H9 (cell line): ENCODE data around the gene IGF2BP2. TPM values are rescaled to one million over a fixed set of nuclear protein-coding genes. Genes with fewer than 3 reads are reported as not detected.
A peak's percentile ranks its signal among the peaks of the same experiment; 100 is the strongest.
"Not testable (repeated sequence)": the region's sequence is repeated elsewhere in the genome, so short reads cannot be mapped to it uniquely, and the experiment has no call there.

Experiments
- DNase-seq: peaks from one replicate; pipeline ENCODE4 v3.0.0-alpha.2; 2017
- H2AFZ ChIP-seq: one replicate; pipeline ENCODE4 v1.6.1; 2013; ENCODE audit warnings: mild to moderate bottlenecking, low read length, control low read depth, moderate library complexity
- H2AK5ac ChIP-seq: 2 replicates; pipeline ENCODE4 v1.6.1; 2013; ENCODE audit warnings: low read length, control low read depth, mixed read lengths; ENCODE audit not compliant: insufficient read length
- H2BK120ac ChIP-seq: one replicate; pipeline ENCODE4 v1.6.1; 2013; ENCODE audit warnings: low read depth, mild to moderate bottlenecking, low read length, control low read depth, inconsistent platforms; ENCODE audit not compliant: poor library complexity, severe bottlenecking
- H2BK12ac ChIP-seq: 2 replicates; pipeline ENCODE4 v1.6.1; 2013; ENCODE audit warnings: low read length, control low read depth, mixed read lengths, low read depth; ENCODE audit not compliant: insufficient read length
- H2BK15ac ChIP-seq: 2 replicates; pipeline ENCODE4 v1.6.1; 2013; ENCODE audit warnings: low read depth, low read length, control low read depth
- H2BK20ac ChIP-seq: one replicate; pipeline ENCODE4 v1.6.1; 2013; ENCODE audit warnings: low read depth, mild to moderate bottlenecking, low read length, control low read depth, inconsistent platforms; ENCODE audit not compliant: poor library complexity, severe bottlenecking
- H2BK5ac ChIP-seq: 2 replicates; pipeline ENCODE4 v1.6.1; 2013; ENCODE audit warnings: low read length, control low read depth, mixed read lengths; ENCODE audit not compliant: insufficient read length
- H3K14ac ChIP-seq: 2 replicates; pipeline ENCODE4 v1.6.1; 2013; ENCODE audit warnings: low read length, control low read depth; ENCODE audit not compliant: insufficient read depth
- H3K18ac ChIP-seq: 2 replicates; pipeline ENCODE4 v1.6.1; 2013; ENCODE audit warnings: low read depth, mild to moderate bottlenecking, mixed read lengths, low read length, control low read depth; ENCODE audit not compliant: insufficient read length
- H3K23ac ChIP-seq: 2 replicates; pipeline ENCODE4 v1.6.1; 2013; ENCODE audit warnings: low read length, control low read depth, mixed read lengths, low read depth; ENCODE audit not compliant: insufficient read length
- H3K23me2 ChIP-seq: 2 replicates; pipeline ENCODE4 v1.6.1; 2013; ENCODE audit warnings: low read depth, mild to moderate bottlenecking, mixed read lengths, low read length, control low read depth; ENCODE audit not compliant: insufficient read length, poor library complexity, severe bottlenecking
- H3K27ac ChIP-seq: 2 replicates; pipeline ENCODE4 v1.5.1; 2013; ENCODE audit warnings: low read length, control low read depth, mixed read lengths, low read depth; ENCODE audit not compliant: insufficient read length
- H3K27me3 ChIP-seq: 2 replicates; pipeline ENCODE4 v1.6.1; 2013; ENCODE audit warnings: low read length, control low read depth, inconsistent platforms; ENCODE audit not compliant: insufficient read depth
- H3K4ac ChIP-seq: 2 replicates; pipeline ENCODE4 v1.6.1; 2013; ENCODE audit warnings: low read depth, mild to moderate bottlenecking, control low read depth, inconsistent platforms, low read length, moderate library complexity
- H3K4me1 ChIP-seq: 2 replicates; pipeline ENCODE4 v1.6.1; 2013; ENCODE audit warnings: low read length, control low read depth, inconsistent platforms; ENCODE audit not compliant: insufficient read depth
- H3K4me2 ChIP-seq: 2 replicates; pipeline ENCODE4 v1.6.1; 2013; ENCODE audit warnings: low read length, control low read depth, mixed read lengths; ENCODE audit not compliant: insufficient read length, insufficient read depth
- H3K56ac ChIP-seq: 2 replicates; pipeline ENCODE4 v1.6.1; 2013; ENCODE audit warnings: low read depth, mild to moderate bottlenecking, mixed read lengths, low read length, control low read depth; ENCODE audit not compliant: insufficient read length
- H3K79me1 ChIP-seq: 2 replicates; pipeline ENCODE4 v1.6.1; 2013; ENCODE audit warnings: low read depth, mild to moderate bottlenecking, moderate library complexity, low read length, control low read depth, inconsistent platforms; ENCODE audit not compliant: insufficient read depth, poor library complexity, severe bottlenecking
- H3K79me2 ChIP-seq: 2 replicates; pipeline ENCODE4 v1.6.1; 2013; ENCODE audit warnings: low read length, control low read depth, inconsistent platforms; ENCODE audit not compliant: insufficient read depth
- H3K9ac ChIP-seq: 2 replicates; pipeline ENCODE4 v1.6.1; 2013; ENCODE audit warnings: low read length, control low read depth, mixed read lengths; ENCODE audit not compliant: insufficient read length; ENCODE audit errors: extremely low read depth
- H3K9me3 ChIP-seq: one replicate; pipeline ENCODE4 v1.6.1; 2013; ENCODE audit warnings: low read depth, low read length, inconsistent platforms; ENCODE audit not compliant: control insufficient read depth
- H3T11ph ChIP-seq: one replicate; pipeline ENCODE4 v1.6.1; 2013; ENCODE audit warnings: mild to moderate bottlenecking, low read length, control low read depth, inconsistent platforms
- H4K20me1 ChIP-seq: one replicate; pipeline ENCODE4 v1.6.1; 2013; ENCODE audit not compliant: control insufficient read depth, insufficient read length, insufficient read depth
- H4K5ac ChIP-seq: 2 replicates; pipeline ENCODE4 v1.6.1; 2013; ENCODE audit warnings: low read depth, mild to moderate bottlenecking, mixed read lengths, low read length, control low read depth; ENCODE audit not compliant: insufficient read length
- H4K8ac ChIP-seq: replicated peaks from 2 replicates; pipeline ENCODE4 v1.6.1; 2013; ENCODE audit warnings: low read length, control low read depth, mixed read lengths, low read depth; ENCODE audit not compliant: insufficient read length
- H4K91ac ChIP-seq: 2 replicates; pipeline ENCODE4 v1.6.1; 2013; ENCODE audit warnings: low read depth, mild to moderate bottlenecking, moderate library complexity, mixed read lengths, low read length, control low read depth; ENCODE audit not compliant: insufficient read length
- H3K27ac Mint-ChIP-seq, 3 experiments: 2 replicates in 2 of 3; 3 replicates in 1 of 3; pipeline ENCODE4 v1.8.0; 2020 to 2021; ENCODE audit warnings: mixed read lengths in 3 of 3, mild to moderate bottlenecking in 1 of 3, moderate library complexity in 1 of 3
- H3K27me3 Mint-ChIP-seq: 2 replicates; pipeline ENCODE4 v1.8.0; 2021; ENCODE audit warnings: low read depth, mild to moderate bottlenecking, moderate library complexity, mixed read lengths
- H3K36me3 Mint-ChIP-seq, 3 experiments: 2 replicates in 2 of 3; 3 replicates in 1 of 3; pipeline ENCODE4 v1.8.0; 2020 to 2021; ENCODE audit warnings: low read depth in 3 of 3, mixed read lengths in 3 of 3; ENCODE audit not compliant: insufficient read depth in 1 of 3
- H3K4me1 Mint-ChIP-seq, 2 experiments: 2 replicates each; pipeline ENCODE4 v1.8.0; 2020; ENCODE audit warnings: mixed read lengths in 2 of 2
- H3K4me3 Mint-ChIP-seq, 2 experiments: 2 replicates in 1 of 2; 3 replicates in 1 of 2; pipeline ENCODE4 v1.8.0; 2020 to 2021; ENCODE audit warnings: mild to moderate bottlenecking in 2 of 2, mixed read lengths in 2 of 2, moderate library complexity in 1 of 2
- H3K9me3 Mint-ChIP-seq, 2 experiments: 2 replicates in 1 of 2; 3 replicates in 1 of 2; pipeline ENCODE4 v1.8.0; 2020; ENCODE audit warnings: mild to moderate bottlenecking in 2 of 2, mixed read lengths in 2 of 2, moderate library complexity in 1 of 2
- CTCF ChIP-seq: fragments of 200-600 bp; sonication (generic); conservative IDR thresholded peaks from 3 replicates; pipeline ENCODE4 v1.8.0; 2021; ENCODE audit warnings: antibody characterized with exemption, mild to moderate bottlenecking
- WGBS: extraction: QIAGEN DNeasy Blood & Tissue Kit; methylation state at CpG from one replicate; pipeline ENCODE4 v1.1.7; 2013; ENCODE audit warnings: missing lambda C conversion rate, low lambda C conversion rate, mixed read lengths; ENCODE audit not compliant: insufficient read length; ENCODE audit errors: extremely low coverage; 5-methylcytosine and 5-hydroxymethylcytosine counted together
- total RNA-seq: library from RNA; stranded (reverse); gene quantifications from 2 replicates; pipeline ENCODE4 v1.2.1, GENCODE V29; 2021

IGF2BP2 gene
- total RNA-seq, 1 experiment from 2014 or later = 130 TPM

GRCh38 chr3:185661772-185662171 is 163.1 kb downstream of the IGF2BP2 start:
- H4K20me1 ChIP-seq = no peaks in the 10 kb centered on the region
- H3K4me2 ChIP-seq = no peak overlapping the region
- H3K9me3 Mint-ChIP-seq = no peaks in the 10 kb centered on the region
- H3K9ac ChIP-seq = no peak overlapping the region
- no peak overlapping the region for H2BK12ac ChIP-seq
- no peak for TF ChIP-seq CTCF
- no peaks in the 10 kb centered on the region for H3K9me3 ChIP-seq
- H3K27ac ChIP-seq = no peak overlapping the region
- peak overlapping the region in 2 of 3 experiments; percentile 20 to 69; a peak in 3 of 7 replicates for H3K27ac Mint-ChIP-seq
- no peak overlapping the region for H2BK120ac ChIP-seq
- H3K4ac ChIP-seq = no peak overlapping the region
- H4K8ac ChIP-seq = no peak overlapping the region
- peaks cover 11 to 42% (median 33%) of the 10 kb centered on the region in 3 experiments for H3K36me3 Mint-ChIP-seq
- H2BK5ac ChIP-seq = no peak overlapping the region
- H3K79me2 ChIP-seq = no peaks in the 10 kb centered on the region
- no peak overlapping the region for H3K4me3 Mint-ChIP-seq
- H3K18ac ChIP-seq = no peak overlapping the region
- H2BK15ac ChIP-seq = no peak overlapping the region
- no peak overlapping the region for H2BK20ac ChIP-seq
- no peak overlapping the region for H3T11ph ChIP-seq
- no peaks in the 10 kb centered on the region for H3K27me3 ChIP-seq
- DNase-seq = no peak
- H3K14ac ChIP-seq = no peak overlapping the region
- no peaks in the 10 kb centered on the region for H3K79me1 ChIP-seq
- no peak overlapping the region for H4K5ac ChIP-seq
- H3K23me2 ChIP-seq = no peaks in the 10 kb centered on the region
- no CpG with 5 or more reads among the region's 4 CpGs for WGBS
- no peak overlapping the region for H4K91ac ChIP-seq
- H2AFZ ChIP-seq = no peak overlapping the region
- no peak overlapping the region for H2AK5ac ChIP-seq
- H3K4me1 Mint-ChIP-seq = peaks cover 4 to 5% of the 10 kb centered on the region in 2 experiments
- H3K27me3 Mint-ChIP-seq = no peaks in the 10 kb centered on the region; the same call in 1 of the 2 replicates
- no peak overlapping the region for H3K23ac ChIP-seq
- H3K56ac ChIP-seq = no peak overlapping the region
- no peaks in the 10 kb centered on the region for H3K4me1 ChIP-seq

GRCh38 chr3:185661296-185661695 is 163.5 kb downstream of the IGF2BP2 start:
- not testable (repeated sequence) for H4K20me1 ChIP-seq, H3K4me3 Mint-ChIP-seq, H2AK5ac ChIP-seq, H3K56ac ChIP-seq, H2AFZ ChIP-seq, H3K9ac ChIP-seq, H2BK5ac ChIP-seq, H3K14ac ChIP-seq, H3K27me3 ChIP-seq, H3K18ac ChIP-seq, H3K4me2 ChIP-seq, H3K4me1 Mint-ChIP-seq, H4K5ac ChIP-seq, H4K8ac ChIP-seq, H3K23ac ChIP-seq, H3K4ac ChIP-seq, H3K4me1 ChIP-seq, H2BK15ac ChIP-seq, H2BK20ac ChIP-seq, DNase-seq, H4K91ac ChIP-seq, H3K23me2 ChIP-seq, H3K27ac ChIP-seq, H2BK120ac ChIP-seq, H3K79me2 ChIP-seq, H3K27me3 Mint-ChIP-seq, H3T11ph ChIP-seq, H3K9me3 ChIP-seq, H2BK12ac ChIP-seq, H3K79me1 ChIP-seq, H3K9me3 Mint-ChIP-seq
- Mint-ChIP-seq H3K36me3 (peaks cover 15 to 46% (median 37%) of the 10 kb centered on the region in 3 experiments), H3K27ac (0 out of 7 replicates have a peak overlapping the region, but pooled peaks of 1 of the 3 experiments have one; percentile 69)
- WGBS = no CpG with 5 or more reads among the region's 10 CpGs
